Neural progenitor cell (in vitro differentiated cells): Measurements from ENCODE around the gene BAK1. TPM values are rescaled to one million over a fixed set of nuclear protein-coding genes. Genes with fewer than 3 reads are reported as not detected.

ENCODE experiments used
- DNase-seq: peaks from one replicate; pipeline ENCODE4 v3.0.0-alpha.2; 2016; ENCODE audit warnings: low spot score
- H2AFZ ChIP-seq: fragments of 200-600 bp; sonication (generic); replicated peaks from 2 replicates; pipeline ENCODE4 v1.6.1; 2016; ENCODE audit warnings: antibody characterized with exemption
- H3F3A ChIP-seq: fragments of 200-600 bp; sonication (generic); 2 replicates; pipeline ENCODE4 v1.6.1; 2016; ENCODE audit warnings: antibody characterized with exemption, low read depth
- H3K27ac ChIP-seq: fragments of 200-600 bp; sonication (generic); 2 replicates; pipeline ENCODE4 v1.5.1; 2016; ENCODE audit warnings: mild to moderate bottlenecking
- H3K27me3 ChIP-seq: fragments of 200-600 bp; sonication (generic); 2 replicates; pipeline ENCODE4 v1.6.1; 2016; ENCODE audit warnings: mild to moderate bottlenecking, moderate library complexity
- H3K36me3 ChIP-seq: fragments of 200-600 bp; sonication (generic); 2 replicates; pipeline ENCODE4 v1.5.1; 2016
- H3K4me1 ChIP-seq: fragments of 200-600 bp; sonication (generic); 2 replicates; pipeline ENCODE4 v1.6.1; 2016; ENCODE audit warnings: mixed run types
- H3K4me2 ChIP-seq: fragments of 200-600 bp; sonication (generic); 2 replicates; pipeline ENCODE4 v1.6.1; 2016
- H3K4me3 ChIP-seq: fragments of 200-600 bp; sonication (generic); 2 replicates; pipeline ENCODE4 v1.5.1; 2016
- H3K79me2 ChIP-seq: fragments of 200-600 bp; sonication (generic); 2 replicates; pipeline ENCODE4 v1.6.1; 2016; ENCODE audit warnings: low read depth
- H3K9ac ChIP-seq: fragments of 200-600 bp; sonication (generic); 2 replicates; pipeline ENCODE4 v1.6.1; 2016
- H3K9me3 ChIP-seq: fragments of 200-600 bp; sonication (generic); 2 replicates; pipeline ENCODE4 v1.5.1; 2016; ENCODE audit warnings: low read depth
- H4K20me1 ChIP-seq: fragments of 200-600 bp; sonication (generic); 2 replicates; pipeline ENCODE4 v1.6.1; 2016; ENCODE audit warnings: low read depth
- H3K27ac Mint-ChIP-seq: 3 replicates; pipeline ENCODE4 v1.8.0; 2021; ENCODE audit warnings: mixed read lengths
- H3K27me3 Mint-ChIP-seq: 2 replicates; pipeline ENCODE4 v1.8.0; 2022; ENCODE audit warnings: low read depth, mild to moderate bottlenecking, inconsistent platforms, moderate library complexity, mixed read lengths; ENCODE audit not compliant: insufficient read depth
- H3K36me3 Mint-ChIP-seq: 3 replicates; pipeline ENCODE4 v1.8.0; 2021; ENCODE audit warnings: mixed read lengths
- H3K4me1 Mint-ChIP-seq: 3 replicates; pipeline ENCODE4 v1.8.0; 2021; ENCODE audit warnings: mixed read lengths
- H3K4me3 Mint-ChIP-seq: 3 replicates; pipeline ENCODE4 v1.8.0; 2021; ENCODE audit warnings: mild to moderate bottlenecking, moderate library complexity, mixed read lengths
- H3K9me3 Mint-ChIP-seq: 3 replicates; pipeline ENCODE4 v1.8.0; 2020; ENCODE audit warnings: mixed read lengths
- CTCF ChIP-seq: fragments of 200-600 bp; sonication (generic); IDR thresholded peaks from 2 replicates; pipeline ENCODE4 v1.5.1; 2017; ENCODE audit warnings: antibody characterized with exemption, mild to moderate bottlenecking
- EZH2 ChIP-seq: fragments of 200-600 bp; sonication (generic); IDR thresholded peaks from 2 replicates; pipeline ENCODE4 v1.6.1; 2017; ENCODE audit warnings: antibody characterized with exemption, mild to moderate bottlenecking, moderate library complexity
- EZH2phosphoT487 ChIP-seq: fragments of 200-600 bp; sonication (generic); IDR thresholded peaks from 2 replicates; pipeline ENCODE4 v1.6.1; 2017; ENCODE audit warnings: antibody characterized with exemption
- total RNA-seq: library from RNA; depleted of rRNA; stranded (reverse); fragments of >200 nt; gene quantifications from 2 replicates; pipeline ENCODE4 v1.2.3, GENCODE V29; 2015; ENCODE audit warnings: low replicate concordance

BAK1 gene
- total RNA-seq, 1 donor from 2014 or later = 13.9 TPM

- no peak for DNase-seq
- H3K4me3 ChIP-seq = no peak overlapping the region
- no peak overlapping the region for H3K27ac ChIP-seq
- peaks cover 45% of the 10 kb centered on the region for H3K27me3 Mint-ChIP-seq
- no peaks in the 10 kb centered on the region for H3K9me3 ChIP-seq
- H3K27me3 ChIP-seq = peaks cover 32% of the 10 kb centered on the region
- no peaks in the 10 kb centered on the region for H4K20me1 ChIP-seq
- no peaks in the 10 kb centered on the region for H3K79me2 ChIP-seq
- H3F3A ChIP-seq = peaks cover 16% of the 10 kb centered on the region
- no peak overlapping the region for H3K27ac Mint-ChIP-seq
- no peak overlapping the region for H3K4me3 Mint-ChIP-seq
- no peaks in the 10 kb centered on the region for H3K36me3 ChIP-seq
- no peak overlapping the region for H3K9ac ChIP-seq
- H3K36me3 Mint-ChIP-seq = no peaks in the 10 kb centered on the region
- no peak for TF ChIP-seq CTCF
- TF ChIP-seq EZH2 = no peak
- no peak for TF ChIP-seq EZH2phosphoT487
- H3K4me1 ChIP-seq = peaks cover 33% of the 10 kb centered on the region
- no peaks in the 10 kb centered on the region for H3K9me3 Mint-ChIP-seq
- no peak overlapping the region for H3K4me2 ChIP-seq
- no peak overlapping the region for H2AFZ ChIP-seq
- H3K4me1 Mint-ChIP-seq = peaks cover 26% of the 10 kb centered on the region
Measured at GRCh38 chr6:33624856-33625255, 44.8 kb upstream of the BAK1 start.

- Histone ChIP-seq H4K20me1 (no peaks in the 10 kb centered on the region), H3K27ac (no peak overlapping the region), H3K36me3 (no peaks in the 10 kb centered on the region), H3K4me2 (no peak overlapping the region), H3K79me2 (no peaks in the 10 kb centered on the region), H3K4me1 (peaks cover 36% of the 10 kb centered on the region), H3K27me3 (peaks cover 41% of the 10 kb centered on the region), H3F3A (peaks cover 22% of the 10 kb centered on the region), H3K9me3 (no peaks in the 10 kb centered on the region), H2AFZ (no peak overlapping the region), H3K4me3 (no peak overlapping the region), H3K9ac (no peak overlapping the region)
- Mint-ChIP-seq H3K36me3 (no peaks in the 10 kb centered on the region), H3K9me3 (no peaks in the 10 kb centered on the region), H3K27ac (no peak overlapping the region), H3K27me3 (peaks cover 54% of the 10 kb centered on the region), H3K4me1 (peaks cover 29% of the 10 kb centered on the region), H3K4me3 (peak overlapping the region; percentile 59)
- TF ChIP-seq EZH2 (no peak), EZH2phosphoT487 (no peak), CTCF (no peak)
- DNase-seq = no peak
Measured at GRCh38 chr6:33623895-33624381, 43.9 kb upstream of the BAK1 start.

GRCh38 chr6:33622456-33623431 is 42.7 kb upstream of the BAK1 start:
- Mint-ChIP-seq H3K4me3 (peak overlapping the region; percentile 81), H3K27me3 (peaks cover 51% of the 10 kb centered on the region), H3K9me3 (no peaks in the 10 kb centered on the region), H3K27ac (no peak overlapping the region), H3K36me3 (no peaks in the 10 kb centered on the region), H3K4me1 (peaks cover 28% of the 10 kb centered on the region)
- DNase-seq = no peak
- Histone ChIP-seq H3K79me2 (no peaks in the 10 kb centered on the region), H3K4me3 (peak overlapping the region; percentile 62), H3K9ac (no peak overlapping the region), H3K27ac (no peak overlapping the region), H3K36me3 (no peaks in the 10 kb centered on the region), H4K20me1 (no peaks in the 10 kb centered on the region), H2AFZ (no peak overlapping the region), H3F3A (peaks cover 22% of the 10 kb centered on the region), H3K9me3 (no peaks in the 10 kb centered on the region), H3K27me3 (peaks cover 49% of the 10 kb centered on the region), H3K4me2 (peak overlapping the region; percentile 96), H3K4me1 (peaks cover 29% of the 10 kb centered on the region)
- no peak for TF ChIP-seq EZH2phosphoT487
- TF ChIP-seq CTCF = no peak
- TF ChIP-seq EZH2 = no peak
